ENCODE measurements around the gene RNF168. TPM values are rescaled to one million over a fixed set of nuclear protein-coding genes. Genes with fewer than 3 reads are reported as not detected.
"Not testable (repeated sequence)": the region's sequence is repeated elsewhere in the genome, so short reads cannot be mapped to it uniquely, and the experiment has no call there.

The RNF168 gene, protein sequence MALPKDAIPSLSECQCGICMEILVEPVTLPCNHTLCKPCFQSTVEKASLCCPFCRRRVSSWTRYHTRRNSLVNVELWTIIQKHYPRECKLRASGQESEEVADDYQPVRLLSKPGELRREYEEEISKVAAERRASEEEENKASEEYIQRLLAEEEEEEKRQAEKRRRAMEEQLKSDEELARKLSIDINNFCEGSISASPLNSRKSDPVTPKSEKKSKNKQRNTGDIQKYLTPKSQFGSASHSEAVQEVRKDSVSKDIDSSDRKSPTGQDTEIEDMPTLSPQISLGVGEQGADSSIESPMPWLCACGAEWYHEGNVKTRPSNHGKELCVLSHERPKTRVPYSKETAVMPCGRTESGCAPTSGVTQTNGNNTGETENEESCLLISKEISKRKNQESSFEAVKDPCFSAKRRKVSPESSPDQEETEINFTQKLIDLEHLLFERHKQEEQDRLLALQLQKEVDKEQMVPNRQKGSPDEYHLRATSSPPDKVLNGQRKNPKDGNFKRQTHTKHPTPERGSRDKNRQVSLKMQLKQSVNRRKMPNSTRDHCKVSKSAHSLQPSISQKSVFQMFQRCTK
- total RNA-seq = 21.1 TPM
- long read RNA-seq, full-length matches to known transcripts = 1 of 9 reads
- long read RNA-seq, partial matches to known transcripts = 7 of 9 reads
- long read RNA-seq, other reads (novel, unspliced or antisense) = 1 of 9 reads

DNA sequence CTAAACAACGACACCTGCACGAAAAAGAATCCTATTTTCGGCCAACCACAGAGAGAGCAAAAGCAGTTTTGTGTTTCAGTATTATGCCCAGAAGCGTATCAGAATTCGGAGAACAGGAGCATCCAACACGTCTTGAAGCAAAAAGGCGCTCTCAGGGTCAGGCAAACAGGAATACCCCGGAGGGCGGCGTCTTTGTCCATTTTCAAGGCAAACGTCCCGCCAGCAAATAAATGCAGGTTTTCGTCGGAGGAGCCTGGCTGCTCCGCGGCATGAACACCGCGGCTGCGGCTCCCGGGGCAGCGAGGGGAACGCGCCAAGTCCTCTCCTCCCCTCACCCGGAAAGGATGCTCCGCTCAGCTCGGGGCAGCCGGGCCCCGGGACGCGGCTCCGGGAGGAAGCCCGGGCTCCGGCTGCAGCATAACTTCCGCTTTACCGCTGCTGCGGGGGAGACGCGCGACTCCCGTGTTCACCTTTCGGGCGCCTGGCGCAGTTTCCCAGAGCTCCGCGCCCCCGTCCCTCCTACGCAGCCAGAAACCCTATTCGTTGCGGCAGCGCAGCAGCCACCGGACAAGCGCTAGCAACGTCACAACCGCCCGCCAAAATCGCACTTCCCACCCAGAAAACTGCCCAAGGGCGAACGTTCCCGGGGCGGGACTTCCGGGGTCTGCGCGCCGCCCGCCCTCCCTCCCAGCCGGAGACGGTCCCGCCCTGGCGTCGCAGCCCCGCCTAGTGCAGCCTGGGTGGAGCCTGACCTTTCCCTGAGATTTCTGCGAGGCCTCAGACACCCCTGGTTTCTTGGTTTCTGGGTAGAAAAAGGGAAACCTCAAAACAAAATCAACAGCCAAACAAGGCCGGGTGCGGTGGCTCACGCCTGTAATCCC is at the start of gene RNF168:
Gene RNF168 (minus strand): TSS at position 573 of the 881 bp plus-strand sequence. CDS start 595 bp downstream, outside the sequence.
- ATAC-seq = peak; percentile 97
- no peaks in the 10 kb centered on the region for H3K27me3 ChIP-seq
- TF ChIP-seq, protein P1, sequence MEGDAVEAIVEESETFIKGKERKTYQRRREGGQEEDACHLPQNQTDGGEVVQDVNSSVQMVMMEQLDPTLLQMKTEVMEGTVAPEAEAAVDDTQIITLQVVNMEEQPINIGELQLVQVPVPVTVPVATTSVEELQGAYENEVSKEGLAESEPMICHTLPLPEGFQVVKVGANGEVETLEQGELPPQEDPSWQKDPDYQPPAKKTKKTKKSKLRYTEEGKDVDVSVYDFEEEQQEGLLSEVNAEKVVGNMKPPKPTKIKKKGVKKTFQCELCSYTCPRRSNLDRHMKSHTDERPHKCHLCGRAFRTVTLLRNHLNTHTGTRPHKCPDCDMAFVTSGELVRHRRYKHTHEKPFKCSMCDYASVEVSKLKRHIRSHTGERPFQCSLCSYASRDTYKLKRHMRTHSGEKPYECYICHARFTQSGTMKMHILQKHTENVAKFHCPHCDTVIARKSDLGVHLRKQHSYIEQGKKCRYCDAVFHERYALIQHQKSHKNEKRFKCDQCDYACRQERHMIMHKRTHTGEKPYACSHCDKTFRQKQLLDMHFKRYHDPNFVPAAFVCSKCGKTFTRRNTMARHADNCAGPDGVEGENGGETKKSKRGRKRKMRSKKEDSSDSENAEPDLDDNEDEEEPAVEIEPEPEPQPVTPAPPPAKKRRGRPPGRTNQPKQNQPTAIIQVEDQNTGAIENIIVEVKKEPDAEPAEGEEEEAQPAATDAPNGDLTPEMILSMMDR (IDR thresholded peaks at IDR 0.05) = no peak
- H3K4me1 ChIP-seq = peaks cover 20% of the 10 kb centered on the region
- H3K9me3 ChIP-seq = no peaks in the 10 kb centered on the region
- intact Hi-C loops (cut with DNase I) = no loop called here
- peak within 1 kb of the TSS; percentile 92 for H3K4me3 ChIP-seq
- peak within 1 kb of the TSS; percentile 97 for H3K27ac ChIP-seq
- no peaks in the 10 kb centered on the region for H3K36me3 ChIP-seq
- peak; percentile 98 for DNase-seq

DNA sequence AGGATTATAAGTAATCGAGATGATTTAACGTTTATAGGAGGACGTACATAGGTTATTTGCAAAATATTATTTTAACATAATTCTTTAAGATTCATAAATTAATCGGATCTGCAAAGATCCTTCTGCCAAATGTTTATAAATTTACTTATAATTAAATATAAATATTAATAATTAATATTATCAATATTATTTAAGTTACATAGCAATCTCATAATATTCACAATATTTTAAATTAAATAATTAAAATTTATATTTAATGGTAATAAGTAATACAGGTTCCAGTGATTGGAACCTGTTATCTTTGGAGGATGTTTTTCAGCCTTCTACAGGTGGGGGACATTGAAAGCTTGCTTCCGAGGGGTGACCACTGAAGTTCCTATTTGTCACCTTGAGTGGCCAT is 48.7 kb upstream of the RNF168 start:
- intact Hi-C loops (cut with DNase I) = no loop called here
- no peaks in the 10 kb centered on the region for H3K27me3 ChIP-seq
- no peak overlapping the region for H3K27ac ChIP-seq
- ATAC-seq (no peak), DNase-seq (no peak)
- H3K4me1 ChIP-seq = no peaks in the 10 kb centered on the region
- H3K9me3 ChIP-seq = no peaks in the 10 kb centered on the region
- H3K36me3 ChIP-seq = peaks cover 11% of the 10 kb centered on the region
- no peak overlapping the region for H3K4me3 ChIP-seq
- TF ChIP-seq, protein P1 (IDR thresholded peaks at IDR 0.05) = no peak

DNA sequence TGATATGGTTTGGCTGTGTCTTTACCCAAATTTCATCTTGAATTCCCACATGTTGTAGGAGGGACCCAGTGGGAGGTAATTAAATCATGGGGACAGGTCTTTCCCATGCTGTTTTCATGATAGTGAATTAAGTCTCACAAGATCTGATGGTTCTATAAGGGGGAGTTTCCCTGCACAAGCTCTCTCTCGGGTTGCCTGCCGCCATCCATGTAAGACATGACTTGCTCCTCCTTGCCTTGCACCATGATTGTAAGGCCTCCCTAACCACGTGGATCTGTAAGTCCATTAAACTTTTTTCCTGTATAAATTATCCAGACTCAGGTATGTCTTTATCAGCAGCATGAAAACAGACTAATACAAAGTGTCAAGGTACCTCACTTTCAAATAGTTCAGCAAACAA is 46.6 kb upstream of the RNF168 start:
- H3K9me3 ChIP-seq; H3K27ac ChIP-seq; DNase-seq; H3K27me3 ChIP-seq; ATAC-seq; intact Hi-C loops (cut with DNase I); H3K4me3 ChIP-seq; H3K4me1 ChIP-seq: not testable (repeated sequence)
- peaks cover 11% of the 10 kb centered on the region for H3K36me3 ChIP-seq

DNA sequence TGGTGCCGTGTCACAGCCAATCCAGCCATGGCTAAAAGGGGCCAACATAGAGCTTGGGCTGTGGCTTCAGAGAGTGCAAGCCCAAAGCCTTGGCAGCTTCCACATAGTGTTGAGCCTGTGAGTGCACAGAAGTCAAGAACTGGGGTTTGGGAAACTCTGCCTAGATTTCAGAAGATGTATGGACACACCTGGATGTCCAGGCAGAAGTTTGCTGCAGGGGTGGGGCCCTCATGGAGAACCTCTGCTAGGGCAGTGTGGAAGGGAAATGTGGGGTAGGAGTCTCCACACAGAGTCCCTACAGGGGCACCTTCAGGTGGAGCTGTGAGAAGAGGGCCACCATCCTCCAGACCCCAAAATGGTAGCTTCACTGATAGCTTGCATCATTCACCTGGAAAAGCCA is 45.7 kb upstream of the RNF168 start:
- intact Hi-C loops (cut with DNase I); DNase-seq; H3K27ac ChIP-seq; H3K4me3 ChIP-seq; H3K27me3 ChIP-seq; H3K4me1 ChIP-seq; ATAC-seq; H3K9me3 ChIP-seq; H3K36me3 ChIP-seq: not testable (repeated sequence)

DNA sequence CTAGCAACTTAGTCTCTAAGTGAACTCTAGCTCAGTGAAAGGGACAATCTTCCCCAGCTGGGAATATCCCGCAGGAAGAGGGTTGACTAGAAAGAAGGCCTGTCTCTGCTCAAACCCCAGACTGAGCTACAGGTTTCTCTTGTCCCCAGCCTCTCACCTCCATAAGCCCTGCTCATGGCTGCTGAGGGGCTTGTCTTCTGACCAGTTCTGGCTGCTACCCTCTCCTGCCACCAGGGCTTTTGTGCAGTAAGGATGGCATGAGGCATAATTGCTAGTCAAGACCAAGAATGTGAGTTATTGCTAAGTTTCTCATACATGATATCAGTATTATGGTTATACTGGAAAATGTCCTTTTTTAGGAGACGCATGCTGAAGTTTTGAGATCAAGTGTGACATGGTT is 43.5 kb upstream of the RNF168 start:
- H3K27me3 ChIP-seq = no peaks in the 10 kb centered on the region
- intact Hi-C loops (cut with DNase I) = no loop called here
- TF ChIP-seq, protein P1 (IDR thresholded peaks at IDR 0.05) = no peak
- no peak overlapping the region for H3K27ac ChIP-seq
- no peak for DNase-seq
- H3K4me1 ChIP-seq = no peaks in the 10 kb centered on the region
- H3K4me3 ChIP-seq = no peak overlapping the region
- H3K9me3 ChIP-seq = no peaks in the 10 kb centered on the region
- no peak for ATAC-seq
- no peaks in the 10 kb centered on the region for H3K36me3 ChIP-seq

DNA sequence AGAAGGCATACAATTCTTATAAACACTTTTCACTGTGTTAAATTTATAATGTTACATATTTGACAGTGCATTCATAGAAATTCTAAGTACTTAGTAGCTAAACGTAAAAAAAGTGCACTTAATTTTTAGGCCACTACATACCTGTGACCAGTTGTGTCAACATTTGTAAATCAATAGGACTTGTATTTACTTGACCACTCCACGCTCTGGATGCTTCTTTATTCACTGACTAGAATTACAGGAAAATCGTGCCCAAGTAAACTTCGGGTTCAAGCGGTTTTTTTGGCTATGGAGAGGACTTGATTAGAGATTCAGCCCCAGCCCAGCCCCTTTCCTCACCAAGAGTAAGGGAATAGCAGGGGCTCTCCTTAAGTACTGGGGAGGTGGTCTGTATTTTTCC is 43.0 kb upstream of the RNF168 start:
- no peak for DNase-seq
- H3K27me3 ChIP-seq = no peaks in the 10 kb centered on the region
- H3K27ac ChIP-seq = no peak overlapping the region
- H3K4me3 ChIP-seq = no peak overlapping the region
- TF ChIP-seq, protein P1 (IDR thresholded peaks at IDR 0.05) = no peak
- no peaks in the 10 kb centered on the region for H3K36me3 ChIP-seq
- no peak for ATAC-seq
- H3K9me3 ChIP-seq = no peaks in the 10 kb centered on the region
- H3K4me1 ChIP-seq = no peaks in the 10 kb centered on the region
- intact Hi-C loops (cut with DNase I) = no loop called here
